ENCODE data around the gene GASK1A. TPM values are rescaled to one million over a fixed set of nuclear protein-coding genes. Genes with fewer than 3 reads are reported as not detected.

GASK1A gene
- total RNA-seq, 1 experiment from 2014 or later, result 5.4 TPM

- Histone ChIP-seq H2BK12ac (ENCODE audit: insufficient read length, low read depth, low read length) (no peak overlapping the region), H4K20me1 (ENCODE audit: control insufficient read depth, insufficient read depth, insufficient read length) (no peaks in the 10 kb centered on the region), H3K23ac (ENCODE audit: insufficient read length, low read depth, low read length) (no peak overlapping the region), H4K8ac (replicated peaks; ENCODE audit: insufficient read length, low read depth, low read length) (no peak overlapping the region), H3K56ac (ENCODE audit: insufficient read length, low read depth, low read length) (no peak overlapping the region), H4K91ac (ENCODE audit: insufficient read length, low read depth, low read length) (no peak overlapping the region), H3K14ac (ENCODE audit: insufficient read depth, low read length) (no peak overlapping the region), H2BK15ac (ENCODE audit: low read depth, low read length) (no peak overlapping the region), H3K18ac (ENCODE audit: insufficient read length, low read depth, low read length) (no peak overlapping the region), H3K27ac (ENCODE audit: insufficient read length, low read depth, low read length) (no peak overlapping the region), H2BK120ac (ENCODE audit: low read depth, low read length, poor library complexity, severe bottlenecking) (no peak overlapping the region), H3K23me2 (ENCODE audit: insufficient read length, low read depth, low read length, poor library complexity, severe bottlenecking) (no peaks in the 10 kb centered on the region), H3K9me3 (ENCODE audit: control insufficient read depth, low read depth, low read length) (no peaks in the 10 kb centered on the region), H3K27me3 (ENCODE audit: insufficient read depth, low read length) (no peaks in the 10 kb centered on the region), H4K5ac (ENCODE audit: insufficient read length, low read depth, low read length) (no peak overlapping the region), H3T11ph (ENCODE audit: low read length) (no peak overlapping the region), H3K4me2 (ENCODE audit: insufficient read depth, insufficient read length, low read length) (no peak overlapping the region), H3K79me2 (ENCODE audit: insufficient read depth, low read length) (no peaks in the 10 kb centered on the region), H2BK5ac (ENCODE audit: insufficient read length, low read length) (no peak overlapping the region), H3K9ac (ENCODE audit: extremely low read depth, insufficient read length, low read length) (no peak overlapping the region), H2AK5ac (ENCODE audit: insufficient read length, low read length) (no peak overlapping the region), H3K4ac (ENCODE audit: low read depth, low read length) (no peak overlapping the region), H3K4me1 (ENCODE audit: insufficient read depth, low read length) (no peaks in the 10 kb centered on the region), H2AFZ (ENCODE audit: low read length) (no peak overlapping the region), H2BK20ac (ENCODE audit: low read depth, low read length, poor library complexity, severe bottlenecking) (no peak overlapping the region), H3K79me1 (ENCODE audit: insufficient read depth, low read depth, low read length, poor library complexity, severe bottlenecking) (no peaks in the 10 kb centered on the region)
- Mint-ChIP-seq H3K36me3 (ENCODE audit: insufficient read depth in 1 of 3, low read depth in 3 of 3) (no peaks in the 10 kb centered on the region), H3K4me1 (peaks cover 3 to 11% of the 10 kb centered on the region in 2 experiments; a peak in 2 of 4 replicates), H3K9me3 (no peaks in the 10 kb centered on the region), H3K27me3 (ENCODE audit: low read depth) (no peaks in the 10 kb centered on the region; the same call in 1 of the 2 replicates), H3K27ac (no peak overlapping the region), H3K4me3 (no peak overlapping the region)
- TF ChIP-seq CTCF (conservative IDR thresholded peaks at IDR 0.05), result no peak
- no peak for DNase-seq
- WGBS (ENCODE audit: extremely low coverage, insufficient read length, low lambda C conversion rate), result no CpG with 5 or more reads among the region's 3 CpGs
Observed at GRCh38 chr3:42999212-42999611, 20.1 kb downstream of the GASK1A start.

Measured in H9 (cell line).